Measurements from ENCODE around the gene STRN.
"Not testable (repeated sequence)": the region's sequence is repeated elsewhere in the genome, so short reads cannot be mapped to it uniquely, and the experiment has no call there.

Gene STRN

GRCh38 chr2:36834203-36834602 is 132.1 kb downstream of the STRN start:
- no peak for DNase-seq

- DNase-seq, result no peak
These were observed 135.2 kb downstream of the STRN start for GRCh38 chr2:36831185-36831584.

GRCh38 chr2:36824683-36825082 is 141.7 kb downstream of the STRN start:
- not testable (repeated sequence) for DNase-seq

GRCh38 chr2:36824273-36824672 is 142.1 kb downstream of the STRN start:
- no peak for DNase-seq

GRCh38 chr2:36823862-36824261 is 142.5 kb downstream of the STRN start:
- no peak for DNase-seq

- DNase-seq, result no peak
These were observed 145.3 kb downstream of the STRN start for GRCh38 chr2:36820942-36821605.

GRCh38 chr2:36819095-36819711 is 147.1 kb downstream of the STRN start:
- DNase-seq, result no peak

GRCh38 chr2:36818542-36818941 is 147.8 kb downstream of the STRN start:
- no peak for DNase-seq

- DNase-seq, result no peak
These were observed 154.1 kb downstream of the STRN start for GRCh38 chr2:36812196-36812595.

GRCh38 chr2:36811071-36811470 is 155.3 kb downstream of the STRN start:
- no peak for DNase-seq

- no peak for DNase-seq
These were observed 157.3 kb downstream of the STRN start for GRCh38 chr2:36809069-36809445.

- no peak for DNase-seq
These were observed 157.8 kb downstream of the STRN start for GRCh38 chr2:36808386-36809068.

- DNase-seq, result no peak
These were observed 159.0 kb downstream of the STRN start for GRCh38 chr2:36807223-36807886.

- no peak for DNase-seq
These were observed 160.6 kb downstream of the STRN start for GRCh38 chr2:36805635-36806224.

GRCh38 chr2:36802952-36803351 is 163.4 kb downstream of the STRN start:
- no peak for DNase-seq

- DNase-seq, result no peak
These were observed 165.2 kb downstream of the STRN start for GRCh38 chr2:36801088-36801487.

- peak; percentile 64 for DNase-seq
These were observed 166.0 kb downstream of the STRN start for GRCh38 chr2:36800381-36800780.

GRCh38 chr2:36798724-36799123 is 167.6 kb downstream of the STRN start:
- no peak for DNase-seq

- no peak for DNase-seq
These were observed 168.8 kb downstream of the STRN start for GRCh38 chr2:36797324-36798070.
